A549 (cell line): ENCODE measurements around the gene PSME3IP1. TPM values are rescaled to one million over a fixed set of nuclear protein-coding genes. Genes with fewer than 3 reads are reported as not detected.

Source experiments
- ATAC-seq, 2 experiments: fragments of 200-7000 bp in 1 of 2; fragments of >200 bp in 1 of 2; cut with Nextera tagmentation in 1 of 2; cut with Tn5 transposase in 1 of 2; 3 replicates each; pipeline versions ENCODE4 v1.8.0 to v1.9.1; 2018 to 2020; ENCODE audit warnings: mild to moderate bottlenecking in 1 of 2, moderate library complexity in 1 of 2
- CTCF ChIA-PET: fragments of 300-600 bp; sonication (Branson Sonifier 250); formaldehyde crosslinking; extraction: SDS; loops from one replicate; lab custom pipeline; 2021; ENCODE audit warnings: antibody characterized with exemption, inconsistent platforms; lab: Yijun Ruan, JAX
- POLR2A ChIA-PET: fragments of 350-600 bp; formaldehyde crosslinking; extraction: SDS; loops from one replicate; lab custom pipeline; 2021; ENCODE audit warnings: antibody characterized with exemption, inconsistent platforms; lab: Yijun Ruan, JAX
- DNase-seq, 2 experiments: peaks; one replicate each; pipeline versions ENCODE4 v3.0.0 to v3.0.0-alpha.2; 2011 to 2016; ENCODE audit warnings: low read depth in 1 of 2, low spot score in 1 of 2
- FAIRE-seq: peaks from 2 replicates; lab custom pipeline; 2011; peaks lifted over from hg19 to GRCh38; lab: Jason Lieb, UNC
- H3K27ac ChIP-seq, 2 experiments: fragments of >200 bp; sonication (Bioruptor Twin); formaldehyde crosslinking; 3 replicates each; pipeline ENCODE4 v1.5.1; 2016 to 2017
- H3K4me1 ChIP-seq: fragments of >200 bp; sonication (Bioruptor Twin); formaldehyde crosslinking; 3 replicates; pipeline ENCODE4 v1.6.1; 2016
- H3K4me2 ChIP-seq: fragments of >200 bp; sonication (Bioruptor Twin); formaldehyde crosslinking; 3 replicates; pipeline ENCODE4 v1.6.1; 2016
- H3K4me3 ChIP-seq: fragments of >200 bp; sonication (Bioruptor Twin); formaldehyde crosslinking; 3 replicates; pipeline ENCODE4 v1.5.1; 2016
- H3K9me3 ChIP-seq: fragments of >200 bp; sonication (Bioruptor Twin); formaldehyde crosslinking; 3 replicates; pipeline ENCODE4 v1.6.1; 2016
- ATOH8 ChIP-seq: fragments of 250-450 bp; sonication (Bioruptor Pico); IDR thresholded peaks from 2 replicates; pipeline ENCODE4 v1.5.0; 2020; ENCODE audit warnings: low read depth, mild to moderate bottlenecking, moderate library complexity
- BHLHE40 ChIP-seq: IDR thresholded peaks from 2 replicates; pipeline ENCODE4 v1.6.1; 2012; ENCODE audit warnings: low read depth, low read length, inconsistent platforms
- CBX2 ChIP-seq: fragments of 200-600 bp; sonication (generic); IDR thresholded peaks from 2 replicates; pipeline ENCODE4 v1.6.1; 2016; ENCODE audit warnings: low read depth, mild to moderate bottlenecking, borderline replicate concordance
- CBX8 ChIP-seq: fragments of 200-600 bp; sonication (generic); IDR thresholded peaks from 2 replicates; pipeline ENCODE4 v1.6.1; 2016
- CEBPB ChIP-seq, 2 experiments: fragments of >200 bp in 1 of 2; sonication (Bioruptor Twin) in 1 of 2; formaldehyde crosslinking in 1 of 2; IDR thresholded peaks; 2 replicates each; pipeline ENCODE4 v1.6.1; 2012 to 2016
- EHF ChIP-seq: fragments of 250-450 bp; sonication (Bioruptor Pico); IDR thresholded peaks from 2 replicates; pipeline ENCODE4 v1.5.0; 2020; ENCODE audit warnings: mild to moderate bottlenecking
- EHMT2 ChIP-seq: fragments of 200-600 bp; sonication (generic); IDR thresholded peaks from 2 replicates; pipeline ENCODE4 v1.6.1; 2016; ENCODE audit warnings: antibody characterized with exemption, low read depth, mild to moderate bottlenecking, moderate library complexity
- FOSB ChIP-seq: fragments of 250-450 bp; sonication (Bioruptor Pico); IDR thresholded peaks from 2 replicates; pipeline ENCODE4 v1.5.0; 2020; ENCODE audit warnings: mild to moderate bottlenecking, moderate library complexity
- HEYL ChIP-seq: fragments of 250-450 bp; sonication (Bioruptor Pico); IDR thresholded peaks from 2 replicates; pipeline ENCODE4 v1.8.0; 2021; ENCODE audit warnings: mild to moderate bottlenecking, moderate library complexity
- HOXB13 ChIP-seq: fragments of 250-450 bp; sonication (Bioruptor Pico); IDR thresholded peaks from 2 replicates; pipeline ENCODE4 v1.5.0; 2020; ENCODE audit warnings: low read depth, mild to moderate bottlenecking, moderate library complexity
- JUN ChIP-seq, 2 experiments: fragments of >200 bp; sonication (Bioruptor Twin); formaldehyde crosslinking; IDR thresholded peaks; 2 replicates in 1 of 2; 3 replicates in 1 of 2; pipeline ENCODE4 v1.6.1; 2016 to 2017
- KDM1A ChIP-seq: fragments of 200-600 bp; sonication (generic); IDR thresholded peaks from 2 replicates; pipeline ENCODE4 v1.6.1; 2016; ENCODE audit warnings: low read depth, mild to moderate bottlenecking
- KDM5A ChIP-seq: fragments of 200-600 bp; sonication (generic); IDR thresholded peaks from 2 replicates; pipeline ENCODE4 v1.6.1; 2016; ENCODE audit warnings: antibody characterized with exemption, mild to moderate bottlenecking
- MAFK ChIP-seq: fragments of 450-650 bp; IDR thresholded peaks from 2 replicates; pipeline ENCODE4 v1.6.1; 2014; ENCODE audit not compliant: partially characterized antibody
- NR3C1 ChIP-seq: fragments of >200 bp; sonication (Bioruptor Twin); formaldehyde crosslinking; IDR thresholded peaks from 3 replicates; pipeline ENCODE4 v1.6.1; 2017
- PHF8 ChIP-seq: fragments of 200-600 bp; sonication (generic); IDR thresholded peaks from 2 replicates; pipeline ENCODE4 v1.6.1; 2016; ENCODE audit warnings: low read depth, mild to moderate bottlenecking, antibody characterized with exemption, moderate library complexity, borderline replicate concordance
- POLR2A ChIP-seq: IDR thresholded peaks from 2 replicates; pipeline ENCODE4 v1.6.1; 2012; ENCODE audit warnings: mild to moderate bottlenecking, low read length
- RARB ChIP-seq: fragments of 250-450 bp; sonication (Bioruptor Pico); IDR thresholded peaks from 2 replicates; pipeline ENCODE4 v1.8.0; 2021; ENCODE audit warnings: mild to moderate bottlenecking, moderate library complexity
- RCOR1 ChIP-seq: fragments of 150-350 bp; IDR thresholded peaks from 2 replicates; pipeline ENCODE4 v1.6.1; 2014; ENCODE audit warnings: antibody characterized with exemption, low read length, low read depth
- RFX5 ChIP-seq: fragments of 450-650 bp; IDR thresholded peaks from 2 replicates; pipeline ENCODE4 v1.7.1; 2014; ENCODE audit warnings: antibody characterized with exemption, mild to moderate bottlenecking, moderate library complexity
- SREBF2 ChIP-seq: fragments of 450-650 bp; IDR thresholded peaks from 2 replicates; pipeline ENCODE4 v1.6.1; 2014; ENCODE audit warnings: mild to moderate bottlenecking, moderate library complexity
- TP53 ChIP-seq: fragments of 250-450 bp; sonication (Bioruptor Pico); IDR thresholded peaks from 2 replicates; pipeline ENCODE4 v1.5.0; 2021; ENCODE audit warnings: mild to moderate bottlenecking, moderate library complexity
- ZC3H11A ChIP-seq: fragments of 450-650 bp; IDR thresholded peaks from 2 replicates; pipeline ENCODE4 v1.6.1; 2014; ENCODE audit warnings: antibody characterized with exemption, mild to moderate bottlenecking
- ZSCAN20 ChIP-seq: fragments of 250-450 bp; sonication (Bioruptor Pico); IDR thresholded peaks from 2 replicates; pipeline ENCODE4 v1.8.0; 2022; ENCODE audit warnings: mild to moderate bottlenecking, moderate library complexity
- WGBS: methylation state at CpG from one replicate; pipeline ENCODE4 v1.1.6; 2017; ENCODE audit errors: missing lambda C conversion rate; 5-methylcytosine and 5-hydroxymethylcytosine counted together
- polyA plus RNA-seq, 4 experiments: library from polyadenylated mRNA; depleted of rRNA in 3 of 4; stranded (reverse); fragments of >200 nt; fragmentation: RNase III in 1 of 4; extraction: RNeasy Plus Mini Kit Qiagen cat#74134 plus additional on column Dnase treatment in 1 of 4; gene quantifications; 2 replicates in 3 of 4; 3 replicates in 1 of 4; pipeline ENCODE4 v1.2.3, GENCODE V29; 2011 to 2017
- TF ChIP-seq, protein P1 (sequence below): IDR thresholded peaks from 2 replicates; pipeline ENCODE4 v1.6.1; 2012; ENCODE audit warnings: low read depth, borderline replicate concordance
- TF ChIP-seq, protein P2 (sequence below): fragments of 150-350 bp; IDR thresholded peaks from 2 replicates; pipeline ENCODE4 v1.6.1; 2014; ENCODE audit warnings: low read depth, mild to moderate bottlenecking, low read length
- TF ChIP-seq, protein P3 (sequence below): fragments of 450-650 bp; IDR thresholded peaks from 2 replicates; pipeline ENCODE4 v1.6.1; 2014; ENCODE audit warnings: antibody characterized with exemption

PSME3IP1 gene
- polyA plus RNA-seq, 2 of the 4 experiments (the other 2 are of a cell fraction): 155 to 159 TPM

DNA sequence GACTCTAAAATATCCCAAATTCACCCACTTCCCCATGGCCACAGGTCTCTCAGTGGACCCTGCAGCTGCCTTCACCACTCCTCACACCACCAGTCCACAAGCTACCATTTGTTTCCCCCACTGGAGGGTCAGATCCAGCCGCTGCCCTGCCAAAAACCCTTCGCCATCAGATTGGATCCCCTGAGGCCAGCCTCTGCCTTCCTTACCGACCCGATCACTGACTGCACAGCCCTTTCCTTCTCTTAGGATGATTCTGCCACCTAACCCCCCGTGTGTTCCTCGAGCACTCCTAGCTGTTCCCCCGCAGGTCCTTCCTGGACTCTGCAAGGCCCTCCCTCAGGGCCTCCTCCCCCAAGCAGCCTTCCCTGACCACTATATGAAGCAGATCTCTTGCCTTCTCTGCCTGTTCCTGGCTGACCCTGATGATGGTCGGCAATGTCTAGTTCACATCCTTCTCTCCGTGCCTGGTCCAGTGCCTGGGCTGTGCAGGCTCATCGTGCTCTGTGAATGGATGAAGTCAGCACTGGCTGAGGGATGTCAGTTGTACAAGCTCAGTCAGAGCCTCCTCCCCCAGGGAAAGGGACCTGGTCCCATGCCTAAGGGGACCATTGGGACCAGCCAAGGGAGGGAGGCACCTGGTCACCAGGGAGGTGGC, 47.4 kb downstream of the PSME3IP1 start:
- DNase-seq: no peak
- no peak overlapping the region for H3K4me3 ChIP-seq
- CTCF ChIA-PET: interaction anchor here (0.8 to 1.2 kb wide), 2 partner anchors 16 to 46 kb away, joined by 3 read pairs; partner anchors contain the start of gene CPNE2
- no peak for ATAC-seq
- H3K27ac ChIP-seq: no peak overlapping the region
- no peak for TF ChIP-seq ZSCAN20 (CRISPR knock-in tag)
- TF ChIP-seq TP53 (CRISPR knock-in tag): no peak
- TF ChIP-seq CBX8: no peak
- TF ChIP-seq FOSB: no peak
- no peak for TF ChIP-seq KDM1A
- no peak for TF ChIP-seq PHF8
- TF ChIP-seq, protein P1, sequence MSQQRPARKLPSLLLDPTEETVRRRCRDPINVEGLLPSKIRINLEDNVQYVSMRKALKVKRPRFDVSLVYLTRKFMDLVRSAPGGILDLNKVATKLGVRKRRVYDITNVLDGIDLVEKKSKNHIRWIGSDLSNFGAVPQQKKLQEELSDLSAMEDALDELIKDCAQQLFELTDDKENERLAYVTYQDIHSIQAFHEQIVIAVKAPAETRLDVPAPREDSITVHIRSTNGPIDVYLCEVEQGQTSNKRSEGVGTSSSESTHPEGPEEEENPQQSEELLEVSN: no peak
- TF ChIP-seq NR3C1: no peak
- TF ChIP-seq CEBPB (IDR thresholded peaks at IDR 0.05): no peak
- TF ChIP-seq JUN (IDR thresholded peaks at IDR 0.05): no peak
- TF ChIP-seq EHMT2: no peak
- FAIRE-seq: no peak
- POLR2A ChIA-PET: no interaction called here
- WGBS: 90% methylated on average over 10 of the region's 10 CpGs
- H3K9me3 ChIP-seq: no peaks in the 10 kb centered on the region
- H3K4me1 ChIP-seq: no peaks in the 10 kb centered on the region
- H3K4me2 ChIP-seq: no peak overlapping the region

DNA sequence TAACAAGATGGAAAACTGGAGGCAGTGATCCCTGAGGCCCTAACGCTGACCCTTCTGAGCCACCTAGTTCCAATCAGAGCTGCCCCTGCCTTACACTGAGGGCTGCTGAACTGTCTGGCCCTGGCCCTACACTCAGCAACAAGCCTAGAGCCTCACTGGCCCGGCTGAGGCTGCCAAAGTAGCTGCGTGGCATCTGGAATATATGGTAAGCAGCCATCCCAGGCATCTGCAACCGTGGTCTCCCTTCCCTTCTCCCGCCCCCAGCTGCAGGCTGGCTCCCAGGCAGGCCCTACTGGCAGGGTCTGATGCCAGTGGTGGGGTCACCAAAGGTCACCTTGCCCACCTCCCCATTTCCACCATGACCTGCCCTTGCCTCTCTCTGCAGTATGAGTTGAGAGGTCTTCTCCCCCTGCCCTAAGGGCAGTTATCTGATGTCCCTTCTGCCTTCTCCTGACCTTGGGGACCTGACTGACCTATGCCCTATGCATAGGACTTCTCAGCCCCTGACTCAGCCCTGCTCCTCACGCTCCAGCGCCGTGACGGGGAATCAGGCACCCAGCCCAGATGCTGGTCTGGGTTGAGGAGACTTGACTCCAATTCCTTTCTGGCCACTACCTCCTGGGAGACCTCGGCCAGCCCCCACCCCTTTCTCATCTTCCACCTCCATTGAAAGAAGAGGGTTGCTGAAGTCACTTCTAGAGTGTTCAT, 48.1 kb downstream of the PSME3IP1 start:
- Histone ChIP-seq H3K4me2 (no peak overlapping the region), H3K27ac (no peak overlapping the region), H3K4me3 (no peak overlapping the region), H3K4me1 (no peaks in the 10 kb centered on the region), H3K9me3 (no peaks in the 10 kb centered on the region)
- no peak for FAIRE-seq
- TF ChIP-seq KDM5A (no peak), JUN (IDR thresholded peaks at IDR 0.05) (no peak)
- peak in 1 of 2 experiments; percentile 20; a peak in 1 of 6 replicates for ATAC-seq
- 84% methylated on average over 9 of the region's 10 CpGs for WGBS
- POLR2A ChIA-PET: no interaction called here
- CTCF ChIA-PET: interaction anchor here (1.0 to 1.6 kb wide), 3 partner anchors 13 to 16 kb away, joined by 3 to 4 read pairs (median 3); no protein-coding TSS in a partner anchor
- no peak for DNase-seq

GRCh38 chr16:57137043-57137442, 48.8 kb downstream of the PSME3IP1 start:
- POLR2A ChIA-PET: no interaction called here
- 90% methylated on average over 14 of the region's 14 CpGs for WGBS

More at GRCh38 chr16:57137043-57137442, 48.8 kb downstream of the PSME3IP1 start:
- no peak for TF ChIP-seq SREBF2
- TF ChIP-seq RCOR1: no peak
- TF ChIP-seq RARB (CRISPR knock-in tag): no peak
- TF ChIP-seq CEBPB (IDR thresholded peaks at IDR 0.05): no peak
- TF ChIP-seq, protein P2, sequence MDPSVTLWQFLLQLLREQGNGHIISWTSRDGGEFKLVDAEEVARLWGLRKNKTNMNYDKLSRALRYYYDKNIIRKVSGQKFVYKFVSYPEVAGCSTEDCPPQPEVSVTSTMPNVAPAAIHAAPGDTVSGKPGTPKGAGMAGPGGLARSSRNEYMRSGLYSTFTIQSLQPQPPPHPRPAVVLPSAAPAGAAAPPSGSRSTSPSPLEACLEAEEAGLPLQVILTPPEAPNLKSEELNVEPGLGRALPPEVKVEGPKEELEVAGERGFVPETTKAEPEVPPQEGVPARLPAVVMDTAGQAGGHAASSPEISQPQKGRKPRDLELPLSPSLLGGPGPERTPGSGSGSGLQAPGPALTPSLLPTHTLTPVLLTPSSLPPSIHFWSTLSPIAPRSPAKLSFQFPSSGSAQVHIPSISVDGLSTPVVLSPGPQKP: no peak
- no peak for TF ChIP-seq ATOH8
- TF ChIP-seq EHF (CRISPR knock-in tag): no peak
- TF ChIP-seq, protein P3, sequence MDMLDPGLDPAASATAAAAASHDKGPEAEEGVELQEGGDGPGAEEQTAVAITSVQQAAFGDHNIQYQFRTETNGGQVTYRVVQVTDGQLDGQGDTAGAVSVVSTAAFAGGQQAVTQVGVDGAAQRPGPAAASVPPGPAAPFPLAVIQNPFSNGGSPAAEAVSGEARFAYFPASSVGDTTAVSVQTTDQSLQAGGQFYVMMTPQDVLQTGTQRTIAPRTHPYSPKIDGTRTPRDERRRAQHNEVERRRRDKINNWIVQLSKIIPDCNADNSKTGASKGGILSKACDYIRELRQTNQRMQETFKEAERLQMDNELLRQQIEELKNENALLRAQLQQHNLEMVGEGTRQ: no peak
- no peak for TF ChIP-seq POLR2A
- no peak for TF ChIP-seq CBX2
- TF ChIP-seq RFX5: no peak
- TF ChIP-seq MAFK: no peak
- no peak for TF ChIP-seq HOXB13 (CRISPR knock-in tag)
- no peak for TF ChIP-seq BHLHE40
- no peak for TF ChIP-seq EHMT2
- TF ChIP-seq HEYL: no peak
- TF ChIP-seq ZC3H11A: no peak
- no peak overlapping the region for H3K4me3 ChIP-seq
- CTCF ChIA-PET: interaction anchor here (1.0 to 1.7 kb wide), 3 partner anchors 14 to 45 kb away, joined by 3 to 5 read pairs (median 4); partner anchors contain the start of gene CPNE2
- no peaks in the 10 kb centered on the region for H3K9me3 ChIP-seq
- ATAC-seq: no peak
- no peaks in the 10 kb centered on the region for H3K4me1 ChIP-seq
- no peak overlapping the region for H3K27ac ChIP-seq
- H3K4me2 ChIP-seq: no peak overlapping the region
- DNase-seq: no peak
- no peak for FAIRE-seq
